HL-60 (cell line): ENCODE data around the gene KRTAP10-9.

Source experiments
- CTCF ChIP-seq: IDR thresholded peaks from one replicate; pipeline ENCODE4 v1.5.1; 2011; ENCODE audit warnings: low read length, control low read depth, inconsistent platforms; ENCODE audit not compliant: insufficient read depth
- GABPA ChIP-seq: IDR thresholded peaks from 2 replicates; pipeline ENCODE4 v1.6.1; 2012; ENCODE audit warnings: low read depth
- POLR2AphosphoS5 ChIP-seq: IDR thresholded peaks from 2 replicates; pipeline ENCODE4 v1.6.1; 2012; ENCODE audit warnings: low read depth
- TF ChIP-seq, protein P1 (sequence below): IDR thresholded peaks from 2 replicates; pipeline ENCODE4 v1.6.1; 2012; ENCODE audit warnings: low read depth; ENCODE audit not compliant: insufficient replicate concordance

GRCh38 chr21:44643741-44644310, 16.9 kb downstream of the KRTAP10-9 start:
- TF ChIP-seq CTCF: no peak
- TF ChIP-seq POLR2AphosphoS5: no peak
- TF ChIP-seq, protein P1, sequence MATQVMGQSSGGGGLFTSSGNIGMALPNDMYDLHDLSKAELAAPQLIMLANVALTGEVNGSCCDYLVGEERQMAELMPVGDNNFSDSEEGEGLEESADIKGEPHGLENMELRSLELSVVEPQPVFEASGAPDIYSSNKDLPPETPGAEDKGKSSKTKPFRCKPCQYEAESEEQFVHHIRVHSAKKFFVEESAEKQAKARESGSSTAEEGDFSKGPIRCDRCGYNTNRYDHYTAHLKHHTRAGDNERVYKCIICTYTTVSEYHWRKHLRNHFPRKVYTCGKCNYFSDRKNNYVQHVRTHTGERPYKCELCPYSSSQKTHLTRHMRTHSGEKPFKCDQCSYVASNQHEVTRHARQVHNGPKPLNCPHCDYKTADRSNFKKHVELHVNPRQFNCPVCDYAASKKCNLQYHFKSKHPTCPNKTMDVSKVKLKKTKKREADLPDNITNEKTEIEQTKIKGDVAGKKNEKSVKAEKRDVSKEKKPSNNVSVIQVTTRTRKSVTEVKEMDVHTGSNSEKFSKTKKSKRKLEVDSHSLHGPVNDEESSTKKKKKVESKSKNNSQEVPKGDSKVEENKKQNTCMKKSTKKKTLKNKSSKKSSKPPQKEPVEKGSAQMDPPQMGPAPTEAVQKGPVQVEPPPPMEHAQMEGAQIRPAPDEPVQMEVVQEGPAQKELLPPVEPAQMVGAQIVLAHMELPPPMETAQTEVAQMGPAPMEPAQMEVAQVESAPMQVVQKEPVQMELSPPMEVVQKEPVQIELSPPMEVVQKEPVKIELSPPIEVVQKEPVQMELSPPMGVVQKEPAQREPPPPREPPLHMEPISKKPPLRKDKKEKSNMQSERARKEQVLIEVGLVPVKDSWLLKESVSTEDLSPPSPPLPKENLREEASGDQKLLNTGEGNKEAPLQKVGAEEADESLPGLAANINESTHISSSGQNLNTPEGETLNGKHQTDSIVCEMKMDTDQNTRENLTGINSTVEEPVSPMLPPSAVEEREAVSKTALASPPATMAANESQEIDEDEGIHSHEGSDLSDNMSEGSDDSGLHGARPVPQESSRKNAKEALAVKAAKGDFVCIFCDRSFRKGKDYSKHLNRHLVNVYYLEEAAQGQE: no peak
- TF ChIP-seq GABPA: no peak
